Iris pigment epithelial cell (primary cell): ENCODE data around the gene TRPM5.
A peak's percentile ranks its signal among the peaks of the same experiment; 100 is the strongest.

ENCODE experiments used
- DNase-seq: peaks from one replicate; pipeline ENCODE4 v3.0.0-alpha.2; 2011; ENCODE audit warnings: low read depth

TRPM5 gene

GRCh38 chr11:2420502-2421225 is 23.6 kb downstream of the TRPM5 start:
- peak; percentile 56 for DNase-seq

DNA sequence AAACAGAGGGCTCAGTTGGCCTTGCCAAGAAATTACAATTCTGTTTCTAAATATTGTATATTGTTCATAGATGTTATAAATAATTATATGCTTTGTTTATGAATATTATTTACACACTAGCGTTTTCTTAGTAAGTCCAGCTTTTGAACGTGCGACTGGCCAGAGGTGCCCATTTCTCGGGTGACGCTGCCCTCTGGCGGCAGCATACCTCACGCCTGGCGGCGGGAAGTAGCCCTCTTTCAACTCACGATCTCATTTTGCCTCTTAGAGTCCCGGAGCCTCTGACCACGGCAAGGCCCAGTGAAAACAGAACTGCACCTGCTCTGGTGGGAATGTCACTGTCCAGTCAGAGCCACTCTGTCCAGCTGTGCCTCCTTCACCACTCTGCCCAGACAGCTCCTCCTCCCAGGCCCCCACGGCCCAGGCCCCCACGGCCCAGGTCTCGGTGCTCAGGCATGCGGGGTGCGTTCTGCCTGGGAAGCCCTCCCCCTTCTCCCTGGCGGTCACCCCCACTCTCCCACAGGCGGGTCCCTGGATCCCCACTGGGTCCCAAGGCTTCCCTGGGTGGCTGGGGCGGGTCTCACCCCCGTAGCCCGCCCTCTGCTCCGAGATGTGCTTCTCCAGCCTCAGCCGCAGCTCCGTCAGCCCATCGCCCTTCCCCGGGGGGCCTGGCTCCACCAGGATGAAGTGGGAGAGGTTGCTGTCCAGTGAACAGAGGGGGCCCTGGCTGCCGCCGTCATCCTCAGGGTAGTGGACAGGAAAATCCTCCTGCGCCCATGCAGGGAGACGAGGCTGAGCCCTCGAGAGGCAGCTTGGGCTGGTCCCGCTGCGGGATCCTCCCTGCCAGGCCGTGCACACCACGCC is 24.4 kb downstream of the TRPM5 start:
- DNase-seq: peak; percentile 71

- no peak for DNase-seq
These were observed 25.5 kb downstream of the TRPM5 start for GRCh38 chr11:2418693-2419360.

- DNase-seq: no peak
These were observed 26.2 kb downstream of the TRPM5 start for GRCh38 chr11:2417856-2418692.

- no peak for DNase-seq
These were observed 27.5 kb downstream of the TRPM5 start for GRCh38 chr11:2416765-2417164.

DNA sequence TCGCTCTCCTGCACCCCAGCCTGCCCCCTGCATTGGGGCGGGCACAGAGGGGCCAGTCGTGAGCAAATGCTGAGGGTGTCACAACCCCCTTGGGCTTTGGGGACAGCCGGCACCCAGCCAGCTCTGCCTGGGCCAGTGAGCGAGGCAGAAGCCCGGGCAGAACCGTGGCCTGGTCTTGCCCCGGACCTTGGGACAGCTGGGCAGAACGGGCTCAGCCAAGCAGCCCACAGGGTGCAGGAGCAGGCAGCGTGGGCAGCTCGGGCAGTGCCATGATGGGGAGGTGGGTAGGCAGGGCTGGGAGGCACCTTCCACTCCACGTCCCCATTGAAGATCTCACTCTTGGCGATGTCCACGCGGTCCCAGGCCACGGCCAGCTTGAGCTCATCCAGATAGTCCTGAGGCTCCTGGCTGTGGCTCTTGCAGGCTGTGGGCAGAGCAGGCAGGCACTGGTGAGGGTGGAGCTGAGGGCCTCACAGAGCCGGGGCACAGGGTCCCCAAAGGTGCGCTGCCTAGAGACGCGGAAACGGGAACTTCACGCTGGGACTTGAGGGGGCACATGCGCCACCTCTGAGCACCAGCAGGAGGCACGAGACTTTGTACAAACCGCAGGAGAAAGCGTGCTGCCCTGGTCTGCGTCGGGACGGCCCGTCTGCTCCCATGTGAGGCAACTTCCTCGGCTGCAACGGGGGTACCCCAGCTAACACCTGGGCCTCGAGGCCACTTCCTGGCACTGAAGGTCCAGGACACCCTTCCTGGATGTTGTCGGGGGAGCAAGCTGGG is 28.5 kb downstream of the TRPM5 start:
- no peak for DNase-seq

DNA sequence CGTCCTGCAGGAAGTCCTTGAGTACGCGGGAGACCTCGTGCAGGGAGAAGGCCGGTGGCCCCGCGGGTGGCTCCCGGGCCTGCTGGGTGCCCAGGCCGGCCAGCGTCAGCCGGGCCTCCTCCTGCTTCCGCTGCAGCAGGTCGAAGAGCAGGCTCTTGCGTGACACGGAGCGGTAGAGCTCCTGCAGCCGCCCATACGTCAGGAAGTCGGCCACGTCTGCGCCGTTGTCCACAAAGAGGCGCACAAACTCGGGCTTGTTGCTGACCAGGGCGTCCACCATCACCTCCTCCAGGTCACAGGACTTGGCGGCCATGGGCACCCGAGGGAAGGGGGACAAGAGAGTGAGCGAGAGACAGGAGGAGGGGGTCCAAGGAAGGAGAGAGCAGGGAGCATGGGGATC is 29.1 kb downstream of the TRPM5 start:
- DNase-seq: no peak

GRCh38 chr11:2414616-2415015 is 29.7 kb downstream of the TRPM5 start:
- DNase-seq: no peak

- no peak for DNase-seq
These were observed 30.4 kb downstream of the TRPM5 start for GRCh38 chr11:2413742-2414579.

DNA sequence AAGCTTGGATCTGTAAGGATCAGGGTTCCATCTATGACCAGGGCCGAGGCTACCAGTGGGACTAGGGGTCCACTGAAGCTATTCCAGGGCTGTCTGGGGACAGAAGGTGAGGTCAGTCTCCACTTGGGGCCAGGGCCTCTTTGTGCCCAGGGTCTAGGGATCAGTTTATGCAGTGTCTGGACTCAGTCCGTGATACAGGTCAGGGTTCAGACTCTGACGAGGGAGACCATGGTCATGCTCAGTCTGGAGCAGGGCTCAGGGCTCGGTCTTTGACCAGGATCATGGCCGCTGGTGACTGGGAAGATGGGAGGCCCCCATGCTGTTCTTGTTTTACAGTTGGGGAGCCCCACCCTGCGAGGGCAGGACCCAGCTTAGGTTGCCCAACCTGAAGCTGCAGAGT is 32.0 kb downstream of the TRPM5 start:
- no peak for DNase-seq

GRCh38 chr11:2411446-2412305 is 32.6 kb downstream of the TRPM5 start:
- no peak for DNase-seq

DNA sequence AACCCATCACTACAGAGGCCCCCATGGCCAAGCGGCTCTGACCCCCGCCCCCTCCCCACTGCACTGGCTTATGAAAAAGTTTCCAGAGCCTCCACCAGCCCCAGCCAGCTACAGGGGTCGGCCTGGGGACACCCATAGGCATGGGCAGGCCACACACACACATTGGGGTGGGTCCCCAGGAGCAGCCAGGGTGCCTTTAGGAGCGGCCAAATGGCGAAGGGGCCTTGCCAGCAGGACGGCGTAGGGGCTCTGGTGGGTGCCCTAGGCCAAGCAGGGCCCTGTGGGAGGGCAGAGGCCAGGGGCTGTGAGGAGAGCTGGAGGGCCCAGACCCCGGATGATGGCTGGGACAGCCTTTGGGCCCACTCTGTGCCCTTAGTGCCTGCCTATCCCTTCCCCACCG is 33.7 kb downstream of the TRPM5 start:
- no peak for DNase-seq

- DNase-seq: no peak
These were observed 34.5 kb downstream of the TRPM5 start for GRCh38 chr11:2409611-2410468.

DNA sequence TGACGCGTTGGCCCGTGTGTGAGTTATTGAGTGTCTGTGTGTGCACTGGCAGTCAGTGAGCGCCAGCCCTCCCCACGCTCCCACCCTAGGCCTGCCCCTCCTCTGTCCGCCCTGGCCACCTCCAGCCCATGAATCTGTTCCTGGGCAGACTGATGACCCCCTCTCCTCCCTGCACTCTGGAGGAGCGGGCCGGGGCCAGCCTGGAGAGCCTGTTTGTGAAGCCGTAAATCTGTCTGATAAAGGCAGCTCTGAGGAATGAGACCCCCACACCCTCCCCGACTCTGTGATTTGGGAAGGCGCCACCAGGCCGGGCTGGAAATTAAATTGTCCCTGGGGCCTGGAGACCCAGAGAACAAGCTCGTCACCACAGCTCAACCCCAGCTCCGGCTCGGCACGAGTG is 35.2 kb downstream of the TRPM5 start:
- DNase-seq: no peak

DNA sequence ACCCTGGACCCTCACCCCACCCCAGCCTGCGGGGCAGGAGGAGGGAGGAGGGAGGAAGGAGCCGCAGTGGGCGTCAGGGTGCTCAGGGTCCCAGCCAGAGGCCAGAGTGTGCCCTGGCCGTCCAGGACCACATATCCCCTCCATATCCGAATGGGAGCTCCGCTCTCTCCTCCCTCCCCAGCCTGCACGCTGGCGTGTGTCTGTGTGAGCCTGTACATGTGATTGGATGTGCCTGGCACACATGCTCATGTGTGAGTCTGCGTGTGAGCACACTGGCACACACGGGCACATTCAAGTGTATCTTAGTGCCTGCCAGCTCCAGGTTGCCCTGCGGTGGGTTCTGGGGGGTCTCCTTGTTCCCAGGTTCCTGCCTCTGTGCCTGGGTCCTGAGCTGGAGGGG is 35.6 kb downstream of the TRPM5 start:
- no peak for DNase-seq

GRCh38 chr11:2406878-2407410 is 37.4 kb downstream of the TRPM5 start:
- no peak for DNase-seq

GRCh38 chr11:2406451-2406850 is 37.9 kb downstream of the TRPM5 start:
- DNase-seq: no peak

DNA sequence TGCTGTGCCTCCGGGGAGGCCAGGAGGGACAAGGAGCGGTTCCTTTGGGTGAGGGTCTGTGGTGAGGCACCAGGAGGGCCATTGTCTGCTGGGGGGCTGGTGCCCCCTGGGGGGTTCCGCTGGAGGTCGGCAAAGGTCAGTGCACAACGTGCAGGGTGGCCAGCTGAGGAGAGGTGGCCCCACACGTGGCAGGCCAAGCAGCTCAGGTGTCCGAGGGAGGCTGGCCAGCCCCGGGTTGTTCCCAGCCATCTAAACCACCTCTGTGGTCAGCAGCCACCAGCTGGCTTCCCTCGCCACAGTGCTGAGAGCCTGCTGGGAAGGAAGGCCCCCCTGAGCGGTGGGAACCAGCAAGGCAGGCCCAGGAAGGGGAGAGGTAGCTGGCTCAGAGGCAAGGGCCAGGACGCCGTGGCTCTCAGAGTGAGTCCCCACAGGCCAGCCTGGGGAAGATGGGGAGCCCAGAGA is 39.5 kb downstream of the TRPM5 start:
- no peak for DNase-seq
